Upper lobe of left lung (tissue), 4 donors: ENCODE results near the gene ARIH2.

Experiments
- POLR2A ChIP-seq, 4 donors: fragments of 450-650 bp; IDR thresholded peaks; one replicate each; pipeline ENCODE4 v1.5.1; 2016 to 2017; ENCODE audit warnings: antibody characterized with exemption in 4 of 4, mild to moderate bottlenecking in 2 of 4
- POLR2AphosphoS5 ChIP-seq, 2 donors: sonication (generic); formaldehyde crosslinking; IDR thresholded peaks; one replicate each; pipeline ENCODE4 v1.5.1; 2017; ENCODE audit warnings: antibody characterized with exemption in 2 of 2
- TF ChIP-seq, protein P1 (sequence below), 6 experiments: fragments of 450-650 bp in 4 of 6; fragments of 200-600 bp in 2 of 6; sonication (generic) in 2 of 6; IDR thresholded peaks; one replicate each; pipeline ENCODE4 v1.5.1; 2016 to 2019; ENCODE audit warnings: antibody characterized with exemption in 6 of 6

DNA sequence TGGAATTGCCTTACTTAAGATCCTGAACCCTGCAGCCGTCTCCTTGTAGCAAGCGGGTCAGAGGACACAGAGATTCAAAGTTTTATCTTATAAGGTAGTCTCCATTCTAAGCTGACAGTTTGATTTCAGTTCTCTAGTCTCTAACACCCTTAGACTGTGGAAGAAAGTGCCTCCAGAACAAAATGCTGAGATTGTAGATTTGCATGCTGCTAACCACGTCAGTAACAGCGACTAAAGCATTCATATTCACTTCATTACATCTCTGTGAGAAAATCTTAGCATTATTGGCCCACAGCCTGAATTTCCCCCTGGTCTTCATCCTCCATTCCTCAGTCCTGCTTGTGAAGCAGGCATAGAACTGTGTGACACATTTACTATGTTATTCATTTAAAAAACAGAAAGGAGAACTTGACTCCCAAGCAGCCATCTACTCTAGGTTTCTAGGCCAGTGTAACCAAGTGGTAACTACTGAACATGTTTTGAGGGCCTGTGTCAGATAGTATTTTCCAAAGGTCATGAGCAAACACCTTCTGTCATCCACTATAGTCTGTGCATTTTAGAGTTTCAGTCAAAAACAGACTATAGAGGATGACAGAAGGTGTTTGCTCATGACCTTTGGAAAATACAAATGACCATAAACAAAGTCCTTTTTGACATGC is 27.4 kb downstream of the ARIH2 start:
- TF ChIP-seq POLR2A (IDR thresholded peaks at IDR 0.05) (no peak), POLR2AphosphoS5 (IDR thresholded peaks at IDR 0.05) (no peak)
- TF ChIP-seq, protein P1, sequence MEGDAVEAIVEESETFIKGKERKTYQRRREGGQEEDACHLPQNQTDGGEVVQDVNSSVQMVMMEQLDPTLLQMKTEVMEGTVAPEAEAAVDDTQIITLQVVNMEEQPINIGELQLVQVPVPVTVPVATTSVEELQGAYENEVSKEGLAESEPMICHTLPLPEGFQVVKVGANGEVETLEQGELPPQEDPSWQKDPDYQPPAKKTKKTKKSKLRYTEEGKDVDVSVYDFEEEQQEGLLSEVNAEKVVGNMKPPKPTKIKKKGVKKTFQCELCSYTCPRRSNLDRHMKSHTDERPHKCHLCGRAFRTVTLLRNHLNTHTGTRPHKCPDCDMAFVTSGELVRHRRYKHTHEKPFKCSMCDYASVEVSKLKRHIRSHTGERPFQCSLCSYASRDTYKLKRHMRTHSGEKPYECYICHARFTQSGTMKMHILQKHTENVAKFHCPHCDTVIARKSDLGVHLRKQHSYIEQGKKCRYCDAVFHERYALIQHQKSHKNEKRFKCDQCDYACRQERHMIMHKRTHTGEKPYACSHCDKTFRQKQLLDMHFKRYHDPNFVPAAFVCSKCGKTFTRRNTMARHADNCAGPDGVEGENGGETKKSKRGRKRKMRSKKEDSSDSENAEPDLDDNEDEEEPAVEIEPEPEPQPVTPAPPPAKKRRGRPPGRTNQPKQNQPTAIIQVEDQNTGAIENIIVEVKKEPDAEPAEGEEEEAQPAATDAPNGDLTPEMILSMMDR (IDR thresholded peaks at IDR 0.05), result no peak
